Naive B cell (primary cell): ENCODE results near the gene TDO2. TPM values are rescaled to one million over a fixed set of nuclear protein-coding genes. Genes with fewer than 3 reads are reported as not detected.
"Not testable (repeated sequence)": the region's sequence is repeated elsewhere in the genome, so short reads cannot be mapped to it uniquely, and the experiment has no call there.

ENCODE experiments used
- ATAC-seq, 2 donors: fragments of 150-1000 bp; cut with Tn5 transposase; 2 replicates each; pipeline ENCODE4 v1.10.0; 2021; ENCODE audit warnings: low read depth in 2 of 2, mild to moderate bottlenecking in 2 of 2, moderate library complexity in 2 of 2
- DNase-seq: peaks from one replicate; pipeline ENCODE4 v3.0.0; 2022
- H3K27ac Mint-ChIP-seq, 6 donors: one replicate each; pipeline ENCODE4 v1.8.0; 2020 to 2022; ENCODE audit warnings: mild to moderate bottlenecking in 6 of 6, mixed read lengths in 6 of 6, moderate library complexity in 5 of 6, inconsistent platforms in 2 of 6
- H3K27me3 Mint-ChIP-seq, 3 donors: one replicate each; pipeline ENCODE4 v1.8.0; 2021 to 2022; ENCODE audit warnings: mixed read lengths in 3 of 3, mild to moderate bottlenecking in 1 of 3
- H3K36me3 Mint-ChIP-seq, 2 donors: one replicate each; pipeline ENCODE4 v1.8.0; 2020 to 2022; ENCODE audit warnings: mixed read lengths in 2 of 2, inconsistent platforms in 1 of 2, mild to moderate bottlenecking in 1 of 2
- H3K4me1 Mint-ChIP-seq, 3 donors: one replicate each; pipeline ENCODE4 v1.8.0; 2020 to 2022; ENCODE audit warnings: mixed read lengths in 3 of 3, inconsistent platforms in 1 of 3, mild to moderate bottlenecking in 1 of 3, moderate library complexity in 1 of 3
- H3K4me3 Mint-ChIP-seq, 8 donors: one replicate each; pipeline ENCODE4 v1.8.0; 2020 to 2022; ENCODE audit warnings: mild to moderate bottlenecking in 8 of 8, mixed read lengths in 8 of 8, moderate library complexity in 8 of 8, inconsistent platforms in 2 of 8
- H3K9me3 Mint-ChIP-seq, 7 donors: one replicate each; pipeline ENCODE4 v1.8.0; 2020 to 2022; ENCODE audit warnings: mixed read lengths in 7 of 7, mild to moderate bottlenecking in 5 of 7, inconsistent platforms in 2 of 7, moderate library complexity in 1 of 7
- polyA plus RNA-seq, 6 donors: library from polyadenylated mRNA; unstranded; fragments of 300-500 nt; fragmentation: Illumina TruSeq; gene quantifications; one replicate each; pipeline ENCODE4 v1.2.3, GENCODE V29; 2021; ENCODE audit warnings: low read depth in 6 of 6

The TDO2 gene
- polyA plus RNA-seq, 6 donors from 2014 or later: not detected

- no peaks in the 10 kb centered on the region for H3K36me3 Mint-ChIP-seq
- H3K27ac Mint-ChIP-seq: no peak overlapping the region
- peaks cover 4 to 15% (median 5%) of the 10 kb centered on the region in 7 donors for H3K9me3 Mint-ChIP-seq
- no peak overlapping the region for H3K4me3 Mint-ChIP-seq
- ATAC-seq (no peak), DNase-seq (no peak)
- H3K27me3 Mint-ChIP-seq: peaks cover 14 to 24% (median 15%) of the 10 kb centered on the region in 3 donors
- no peaks in the 10 kb centered on the region for H3K4me1 Mint-ChIP-seq
Observed at GRCh38 chr4:155889031-155889793, 14.3 kb upstream of the TDO2 start.

- peaks cover 14 to 24% (median 15%) of the 10 kb centered on the region in 3 donors for H3K27me3 Mint-ChIP-seq
Observed at GRCh38 chr4:155889946-155890345, 13.6 kb upstream of the TDO2 start.

GRCh38 chr4:155891058-155891457, 12.4 kb upstream of the TDO2 start:
- ATAC-seq (no peak), DNase-seq (no peak)
- H3K27me3 Mint-ChIP-seq: peaks cover 14 to 24% (median 15%) of the 10 kb centered on the region in 3 donors
- no peaks in the 10 kb centered on the region for H3K4me1 Mint-ChIP-seq
- no peak overlapping the region for H3K27ac Mint-ChIP-seq
- H3K4me3 Mint-ChIP-seq: no peak overlapping the region
- H3K9me3 Mint-ChIP-seq: peaks cover 5 to 16% (median 10%) of the 10 kb centered on the region in 7 donors
- H3K36me3 Mint-ChIP-seq: no peaks in the 10 kb centered on the region

More at GRCh38 chr4:155889946-155890345, 13.6 kb upstream of the TDO2 start:
- Mint-ChIP-seq H3K4me3 (no peak overlapping the region), H3K36me3 (no peaks in the 10 kb centered on the region), H3K27ac (no peak overlapping the region), H3K9me3 (peaks cover 4 to 15% (median 5%) of the 10 kb centered on the region in 7 donors), H3K4me1 (no peaks in the 10 kb centered on the region)
- DNase-seq (no peak), ATAC-seq (no peak)

- peaks cover 5 to 19% (median 13%) of the 10 kb centered on the region in 7 donors for H3K9me3 Mint-ChIP-seq
- H3K27ac Mint-ChIP-seq, H3K27me3 Mint-ChIP-seq, ATAC-seq, H3K4me3 Mint-ChIP-seq, DNase-seq, H3K36me3 Mint-ChIP-seq, H3K4me1 Mint-ChIP-seq: not testable (repeated sequence)
Observed at GRCh38 chr4:155898371-155898770, 5.1 kb upstream of the TDO2 start.

GRCh38 chr4:155899891-155900290, 3.6 kb upstream of the TDO2 start:
- ATAC-seq (no peak), DNase-seq (no peak)
- Mint-ChIP-seq H3K36me3 (peaks cover 0 to 7% of the 10 kb centered on the region in 2 donors), H3K27me3 (no peaks in the 10 kb centered on the region), H3K4me3 (no peak overlapping the region), H3K27ac (no peak overlapping the region), H3K4me1 (no peaks in the 10 kb centered on the region), H3K9me3 (peaks cover 5 to 18% (median 13%) of the 10 kb centered on the region in 7 donors)

- H3K27me3 Mint-ChIP-seq: no peaks in the 10 kb centered on the region
- H3K4me3 Mint-ChIP-seq: no peak overlapping the region
- H3K36me3 Mint-ChIP-seq: peaks cover 0 to 7% of the 10 kb centered on the region in 2 donors
- H3K4me1 Mint-ChIP-seq: no peaks in the 10 kb centered on the region
- no peak for DNase-seq
- peaks cover 5 to 18% (median 13%) of the 10 kb centered on the region in 7 donors for H3K9me3 Mint-ChIP-seq
- H3K27ac Mint-ChIP-seq: no peak overlapping the region
- ATAC-seq: no peak
Observed at GRCh38 chr4:155900381-155900780, 3.1 kb upstream of the TDO2 start.

GRCh38 chr4:155901013-155901412, 2.5 kb upstream of the TDO2 start:
- Mint-ChIP-seq H3K27me3 (no peaks in the 10 kb centered on the region), H3K9me3 (peaks cover 5 to 18% (median 11%) of the 10 kb centered on the region in 7 donors), H3K4me1 (no peaks in the 10 kb centered on the region), H3K36me3 (peaks cover 0 to 7% of the 10 kb centered on the region in 2 donors), H3K27ac (no peak overlapping the region), H3K4me3 (no peak overlapping the region)
- ATAC-seq (no peak), DNase-seq (no peak)

- Mint-ChIP-seq H3K4me3 (no peak overlapping the region), H3K9me3 (peaks cover 0 to 1% (median 0%) of the 10 kb centered on the region in 7 donors), H3K27me3 (peaks cover 0 to 8% (median 0%) of the 10 kb centered on the region in 3 donors), H3K4me1 (no peaks in the 10 kb centered on the region), H3K36me3 (no peaks in the 10 kb centered on the region), H3K27ac (no peak overlapping the region)
- DNase-seq (no peak), ATAC-seq (no peak)
Observed at GRCh38 chr4:155904331-155904730, 835 bp downstream of the TDO2 start.

GRCh38 chr4:155906554-155907247, 3.2 kb downstream of the TDO2 start:
- DNase-seq (no peak), ATAC-seq (no peak)
- peaks cover 0 to 8% (median 0%) of the 10 kb centered on the region in 3 donors for H3K27me3 Mint-ChIP-seq
- H3K4me1 Mint-ChIP-seq: no peaks in the 10 kb centered on the region
- H3K27ac Mint-ChIP-seq: no peak overlapping the region
- H3K9me3 Mint-ChIP-seq: no peaks in the 10 kb centered on the region
- H3K4me3 Mint-ChIP-seq: no peak overlapping the region
- H3K36me3 Mint-ChIP-seq: no peaks in the 10 kb centered on the region

- Mint-ChIP-seq H3K36me3 (no peaks in the 10 kb centered on the region), H3K27ac (no peak overlapping the region), H3K4me3 (no peak overlapping the region), H3K9me3 (no peaks in the 10 kb centered on the region), H3K27me3 (peaks cover 2 to 11% (median 4%) of the 10 kb centered on the region in 3 donors), H3K4me1 (no peaks in the 10 kb centered on the region)
- ATAC-seq (no peak), DNase-seq (no peak)
Observed at GRCh38 chr4:155907556-155907955, 4.1 kb downstream of the TDO2 start.

- H3K27ac Mint-ChIP-seq: no peak overlapping the region
- no peak for DNase-seq
- H3K27me3 Mint-ChIP-seq: peaks cover 5 to 16% (median 11%) of the 10 kb centered on the region in 3 donors
- no peaks in the 10 kb centered on the region for H3K36me3 Mint-ChIP-seq
- H3K4me1 Mint-ChIP-seq: no peaks in the 10 kb centered on the region
- no peak overlapping the region for H3K4me3 Mint-ChIP-seq
- H3K9me3 Mint-ChIP-seq: no peaks in the 10 kb centered on the region
- no peak for ATAC-seq
Observed at GRCh38 chr4:155908187-155909139, 5.0 kb downstream of the TDO2 start.

GRCh38 chr4:155909615-155910226, 6.2 kb downstream of the TDO2 start:
- no peaks in the 10 kb centered on the region for H3K4me1 Mint-ChIP-seq
- H3K36me3 Mint-ChIP-seq: no peaks in the 10 kb centered on the region
- no peak overlapping the region for H3K4me3 Mint-ChIP-seq
- H3K27ac Mint-ChIP-seq: no peak overlapping the region
- DNase-seq: no peak
- ATAC-seq: no peak
- no peaks in the 10 kb centered on the region for H3K9me3 Mint-ChIP-seq
- peaks cover 5 to 16% (median 11%) of the 10 kb centered on the region in 3 donors for H3K27me3 Mint-ChIP-seq

GRCh38 chr4:155911905-155912304, 8.4 kb downstream of the TDO2 start:
- Mint-ChIP-seq H3K4me1 (no peaks in the 10 kb centered on the region), H3K27me3 (peaks cover 5 to 16% (median 11%) of the 10 kb centered on the region in 3 donors), H3K27ac (no peak overlapping the region), H3K4me3 (no peak overlapping the region), H3K36me3 (no peaks in the 10 kb centered on the region), H3K9me3 (no peaks in the 10 kb centered on the region)
- ATAC-seq (no peak), DNase-seq (no peak)
